K562 (cell line): ENCODE measurements around the gene RABIF.

Experiments used
- HDAC1 ChIP-seq, 2 experiments: fragments of 450-650 bp; IDR thresholded peaks; 2 replicates each; pipeline ENCODE4 v1.6.1; 2016 to 2017; ENCODE audit warnings: inconsistent platforms in 1 of 2, mild to moderate bottlenecking in 1 of 2, moderate library complexity in 1 of 2
- ZFX ChIP-seq: sonication (generic); formaldehyde crosslinking; IDR thresholded peaks from 2 replicates; pipeline ENCODE4 v1.8.0; 2022; ENCODE audit warnings: mild to moderate bottlenecking, missing genetic modification reagents, moderate library complexity
- ZNF354B ChIP-seq: fragments of 250-450 bp; sonication (Bioruptor Pico); IDR thresholded peaks from 2 replicates; pipeline ENCODE4 v1.4.0; 2020
- TF ChIP-seq, protein P1 (sequence below): fragments of 450-650 bp; IDR thresholded peaks from 2 replicates; pipeline ENCODE4 v1.6.1; 2016; ENCODE audit warnings: missing biosample characterization, missing genetic modification characterization
- TF ChIP-seq, protein P2 (sequence below), 3 experiments: IDR thresholded peaks in 2 of 3; conservative IDR thresholded peaks in 1 of 3; 2 replicates each; pipeline ENCODE4 v1.5.1; 2011 to 2012; ENCODE audit warnings: low read length in 3 of 3, mild to moderate bottlenecking in 3 of 3, control low read depth in 2 of 3, improper control_type of control experiment in 1 of 3, inconsistent platforms in 1 of 3, low read depth in 1 of 3, mixed read lengths in 1 of 3, moderate library complexity in 1 of 3; ENCODE audit not compliant: insufficient read depth in 2 of 3
- TF ChIP-seq, protein P3 (sequence below): sonication (generic); formaldehyde crosslinking; IDR thresholded peaks from 2 replicates; pipeline ENCODE4 v1.8.1; 2022; ENCODE audit warnings: missing genetic modification reagents

DNA sequence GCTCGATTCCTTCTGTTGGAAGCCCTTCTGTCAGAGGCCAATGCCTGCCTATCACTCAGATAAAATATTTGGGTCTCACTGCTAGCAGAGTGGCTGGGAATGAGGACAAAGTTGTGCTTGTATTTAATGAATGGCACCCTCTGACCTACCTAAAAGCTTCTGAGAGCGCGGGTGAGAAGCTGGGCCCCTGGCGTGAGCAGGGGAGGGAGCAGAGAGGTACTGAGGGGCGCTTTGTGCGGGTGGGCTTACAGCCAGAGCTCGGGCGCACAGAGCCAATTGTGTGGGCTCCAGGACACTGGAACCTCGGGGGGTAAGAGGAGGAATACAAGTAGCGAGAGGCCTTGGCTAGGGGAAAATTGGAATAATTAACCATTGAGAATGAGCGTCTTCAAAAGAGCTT, 45.9 kb downstream of the RABIF start:
- TF ChIP-seq ZNF354B (CRISPR knock-in tag) (no peak), HDAC1 (IDR thresholded peaks at IDR 0.05) (no peak), ZFX (CRISPR knock-in tag) (no peak)
- TF ChIP-seq, protein P1, sequence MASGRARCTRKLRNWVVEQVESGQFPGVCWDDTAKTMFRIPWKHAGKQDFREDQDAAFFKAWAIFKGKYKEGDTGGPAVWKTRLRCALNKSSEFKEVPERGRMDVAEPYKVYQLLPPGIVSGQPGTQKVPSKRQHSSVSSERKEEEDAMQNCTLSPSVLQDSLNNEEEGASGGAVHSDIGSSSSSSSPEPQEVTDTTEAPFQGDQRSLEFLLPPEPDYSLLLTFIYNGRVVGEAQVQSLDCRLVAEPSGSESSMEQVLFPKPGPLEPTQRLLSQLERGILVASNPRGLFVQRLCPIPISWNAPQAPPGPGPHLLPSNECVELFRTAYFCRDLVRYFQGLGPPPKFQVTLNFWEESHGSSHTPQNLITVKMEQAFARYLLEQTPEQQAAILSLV (tag): no peak
- TF ChIP-seq, protein P2, sequence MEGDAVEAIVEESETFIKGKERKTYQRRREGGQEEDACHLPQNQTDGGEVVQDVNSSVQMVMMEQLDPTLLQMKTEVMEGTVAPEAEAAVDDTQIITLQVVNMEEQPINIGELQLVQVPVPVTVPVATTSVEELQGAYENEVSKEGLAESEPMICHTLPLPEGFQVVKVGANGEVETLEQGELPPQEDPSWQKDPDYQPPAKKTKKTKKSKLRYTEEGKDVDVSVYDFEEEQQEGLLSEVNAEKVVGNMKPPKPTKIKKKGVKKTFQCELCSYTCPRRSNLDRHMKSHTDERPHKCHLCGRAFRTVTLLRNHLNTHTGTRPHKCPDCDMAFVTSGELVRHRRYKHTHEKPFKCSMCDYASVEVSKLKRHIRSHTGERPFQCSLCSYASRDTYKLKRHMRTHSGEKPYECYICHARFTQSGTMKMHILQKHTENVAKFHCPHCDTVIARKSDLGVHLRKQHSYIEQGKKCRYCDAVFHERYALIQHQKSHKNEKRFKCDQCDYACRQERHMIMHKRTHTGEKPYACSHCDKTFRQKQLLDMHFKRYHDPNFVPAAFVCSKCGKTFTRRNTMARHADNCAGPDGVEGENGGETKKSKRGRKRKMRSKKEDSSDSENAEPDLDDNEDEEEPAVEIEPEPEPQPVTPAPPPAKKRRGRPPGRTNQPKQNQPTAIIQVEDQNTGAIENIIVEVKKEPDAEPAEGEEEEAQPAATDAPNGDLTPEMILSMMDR (IDR thresholded peaks at IDR 0.05 in 2 of 3, conservative IDR thresholded peaks at IDR 0.05 in 1 of 3; ENCODE audit: insufficient read depth in 2 of 3, low read depth in 1 of 3, low read length in 3 of 3): no peak
- TF ChIP-seq, protein P3, sequence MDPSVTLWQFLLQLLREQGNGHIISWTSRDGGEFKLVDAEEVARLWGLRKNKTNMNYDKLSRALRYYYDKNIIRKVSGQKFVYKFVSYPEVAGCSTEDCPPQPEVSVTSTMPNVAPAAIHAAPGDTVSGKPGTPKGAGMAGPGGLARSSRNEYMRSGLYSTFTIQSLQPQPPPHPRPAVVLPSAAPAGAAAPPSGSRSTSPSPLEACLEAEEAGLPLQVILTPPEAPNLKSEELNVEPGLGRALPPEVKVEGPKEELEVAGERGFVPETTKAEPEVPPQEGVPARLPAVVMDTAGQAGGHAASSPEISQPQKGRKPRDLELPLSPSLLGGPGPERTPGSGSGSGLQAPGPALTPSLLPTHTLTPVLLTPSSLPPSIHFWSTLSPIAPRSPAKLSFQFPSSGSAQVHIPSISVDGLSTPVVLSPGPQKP (CRISPR knock-in tag): no peak
